Epidermal melanocyte (primary cell): ENCODE results near the gene PGAP6.
A peak's percentile ranks its signal among the peaks of the same experiment; 100 is the strongest.
"Not testable (repeated sequence)": the region's sequence is repeated elsewhere in the genome, so short reads cannot be mapped to it uniquely, and the experiment has no call there.

ENCODE experiments used
- DNase-seq: peaks from one replicate; pipeline ENCODE4 v3.0.0; 2011; ENCODE audit warnings: low spot score; ENCODE audit not compliant: insufficient read length

The PGAP6 gene

DNA sequence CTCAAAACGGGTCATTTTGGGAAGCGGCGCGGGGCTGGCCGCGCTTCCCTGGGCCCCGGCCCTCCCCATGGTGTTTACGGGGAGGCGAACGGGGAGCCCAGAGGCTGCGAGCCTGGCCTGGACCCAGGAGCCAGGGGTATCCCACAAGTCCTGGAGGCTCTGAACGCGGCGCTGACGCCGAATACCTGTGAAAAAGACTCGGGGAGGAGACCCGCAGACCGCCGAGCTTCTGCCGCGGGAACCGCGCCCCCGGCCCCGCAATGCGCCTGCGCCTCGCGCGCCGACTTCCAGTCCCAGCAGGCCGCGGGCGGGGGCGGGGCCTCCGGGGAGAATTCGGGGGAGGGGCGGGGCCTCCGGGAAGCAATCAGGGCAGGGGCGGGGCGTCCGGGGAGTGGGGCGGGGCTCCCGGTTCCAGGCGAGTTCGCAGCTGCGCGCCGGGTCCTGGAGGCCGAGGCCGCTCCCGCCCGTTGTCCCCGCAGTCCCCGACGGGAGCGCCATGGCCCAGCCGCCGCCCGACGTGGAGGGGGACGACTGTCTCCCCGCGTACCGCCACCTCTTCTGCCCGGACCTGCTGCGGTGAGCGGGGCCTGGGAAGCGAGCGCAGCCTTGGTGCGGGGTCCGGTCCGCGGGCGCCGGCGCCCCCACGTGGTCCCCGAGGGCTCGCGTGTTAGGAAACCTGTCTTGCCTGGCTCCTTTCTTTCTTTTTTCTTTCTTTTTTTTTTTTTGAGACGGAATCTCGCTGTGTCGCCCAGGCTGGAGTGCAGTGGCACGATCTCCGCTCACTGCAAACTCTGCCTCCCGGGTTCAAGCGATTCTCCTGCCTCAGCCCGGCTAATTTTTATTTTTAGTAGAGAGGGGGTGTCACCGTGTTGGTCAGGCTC is 19.9 kb upstream of the PGAP6 start, which contains the start of gene DECR2:
TSS of gene DECR2 (plus strand) at position 418 of the 881 bp plus-strand sequence. CDS start at position 497, 79 bp downstream.
- peak; percentile 92 for DNase-seq

GRCh38 chr16:400061-400591 is 18.3 kb upstream of the PGAP6 start:
- DNase-seq, result no peak

DNA sequence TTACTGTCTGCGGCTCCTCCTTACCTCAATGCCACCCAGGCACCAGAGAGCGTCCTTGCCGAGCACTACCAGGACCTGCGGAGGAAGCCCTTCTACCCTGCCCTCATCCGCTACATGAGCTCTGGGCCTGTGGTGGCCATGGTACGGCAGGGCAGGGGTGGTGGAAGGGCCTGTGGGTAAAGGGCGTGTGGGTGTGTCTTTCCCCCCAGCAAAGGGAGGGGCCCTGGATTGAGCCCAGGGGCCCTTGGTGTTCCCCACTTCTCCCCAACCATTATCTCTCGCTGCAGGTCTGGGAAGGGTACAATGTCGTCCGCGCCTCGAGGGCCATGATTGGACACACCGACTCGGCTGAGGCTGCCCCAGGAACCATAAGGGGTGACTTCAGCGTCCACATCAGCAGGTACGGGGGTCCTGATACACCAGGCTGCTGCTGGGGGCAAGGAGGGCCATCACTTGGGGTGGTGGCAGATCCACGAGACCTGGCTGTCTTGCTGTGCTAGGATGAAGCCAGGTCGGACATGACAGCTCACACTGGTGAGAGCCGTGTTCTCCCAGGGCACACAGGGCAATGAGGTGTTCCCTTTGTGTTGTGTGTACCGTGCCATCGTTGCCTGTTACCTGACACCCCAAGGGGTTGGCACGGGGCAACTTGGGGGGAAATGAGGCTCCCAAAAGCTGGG is 17.7 kb upstream of the PGAP6 start:
- DNase-seq, result no peak

DNA sequence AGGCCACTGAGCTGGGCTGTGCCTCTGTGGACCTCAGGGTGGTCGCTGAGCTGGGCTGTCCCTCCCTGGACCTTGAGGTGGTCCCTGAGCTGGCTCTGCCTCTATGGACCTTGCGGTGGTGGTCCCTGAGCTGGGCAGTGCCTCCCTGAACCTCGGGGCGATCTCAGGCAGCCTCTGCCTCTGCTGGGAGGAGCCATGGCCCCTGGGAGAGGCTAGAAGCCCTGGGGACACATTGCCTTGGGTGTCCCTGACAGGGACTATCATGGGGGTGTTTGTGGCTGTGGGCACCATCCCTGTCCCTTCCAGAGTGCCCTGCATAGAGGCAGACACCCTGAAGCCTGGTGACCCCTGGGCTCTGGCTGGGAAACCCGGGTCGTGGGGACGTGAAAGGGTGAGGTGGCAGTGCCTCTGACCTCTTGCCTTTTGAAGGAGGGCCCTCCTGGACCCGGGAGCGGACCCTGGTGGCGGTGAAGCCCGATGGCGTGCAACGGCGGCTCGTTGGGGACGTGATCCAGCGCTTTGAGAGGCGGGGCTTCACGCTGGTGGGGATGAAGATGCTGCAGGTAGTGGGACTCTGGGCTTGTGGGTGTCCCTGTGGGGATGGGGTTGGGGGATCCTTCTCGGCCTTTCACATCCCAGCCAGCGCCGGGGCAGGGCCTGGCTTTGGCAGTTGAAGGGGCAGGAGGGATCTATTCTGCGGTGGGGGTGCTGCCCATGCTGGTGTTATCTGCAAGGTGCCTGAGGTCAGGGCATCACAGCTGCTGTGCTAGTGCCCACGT is 17.0 kb upstream of the PGAP6 start:
- DNase-seq, result no peak

DNA sequence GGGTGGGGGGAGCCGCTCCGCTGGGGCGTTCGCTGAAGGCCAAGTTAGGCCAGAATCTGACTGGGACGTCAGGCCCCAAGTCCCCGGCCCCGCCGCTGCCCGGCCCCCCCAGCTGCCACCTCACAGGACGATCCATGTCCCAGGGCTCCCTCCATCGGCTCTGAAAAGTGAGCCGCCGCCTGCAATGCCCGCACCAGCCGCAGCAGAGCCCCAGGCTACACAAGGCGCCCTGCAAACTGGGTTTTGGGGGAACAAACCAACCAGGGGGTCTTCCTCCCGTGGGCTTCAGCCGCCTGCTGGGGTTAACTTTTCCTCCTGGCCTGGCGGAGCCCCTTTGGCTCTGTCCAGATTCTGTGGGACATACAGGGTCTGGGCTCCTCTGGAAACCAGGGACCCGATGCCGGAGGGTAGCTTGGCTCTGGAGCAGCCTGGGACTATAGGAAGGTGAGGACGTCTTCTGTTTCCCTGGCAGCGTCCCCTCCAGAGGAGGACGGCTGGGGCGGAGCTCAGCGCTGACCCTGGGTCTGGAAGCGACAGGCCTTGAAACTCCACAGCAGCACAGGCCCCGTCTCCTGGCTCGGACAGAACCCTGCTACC is 16.1 kb upstream of the PGAP6 start:
- DNase-seq, result peak; percentile 73

DNA sequence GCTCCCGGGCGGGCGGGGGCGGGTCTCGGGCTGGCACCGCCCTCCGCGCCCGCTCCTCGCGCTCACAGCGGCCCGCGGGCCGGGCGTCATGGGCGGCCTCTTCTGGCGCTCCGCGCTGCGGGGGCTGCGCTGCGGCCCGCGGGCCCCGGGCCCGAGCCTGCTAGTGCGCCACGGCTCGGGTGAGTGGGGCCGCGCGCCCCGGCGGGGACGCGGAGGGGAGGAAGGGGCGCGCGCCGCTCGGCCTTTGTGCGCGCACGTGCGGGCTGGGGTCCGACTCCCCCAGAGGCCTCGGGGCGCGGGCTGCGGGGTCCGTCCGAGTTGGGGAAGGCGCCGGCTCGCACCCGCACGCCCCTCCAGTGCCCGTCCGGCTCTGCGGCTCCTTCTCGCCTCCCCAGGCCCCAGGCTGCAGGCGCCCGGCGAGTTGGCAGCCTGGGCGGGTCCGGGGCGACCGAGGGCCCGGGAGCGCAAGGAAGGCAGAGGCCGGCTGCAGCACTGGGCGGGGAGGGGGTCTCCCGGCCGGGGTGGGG is 15.4 kb upstream of the PGAP6 start, which contains the start of gene NME4:
TSS of gene NME4 (plus strand) at position 65 of the 527 bp plus-strand sequence. CDS start at position 89, 24 bp downstream.
- no peak for DNase-seq

DNA sequence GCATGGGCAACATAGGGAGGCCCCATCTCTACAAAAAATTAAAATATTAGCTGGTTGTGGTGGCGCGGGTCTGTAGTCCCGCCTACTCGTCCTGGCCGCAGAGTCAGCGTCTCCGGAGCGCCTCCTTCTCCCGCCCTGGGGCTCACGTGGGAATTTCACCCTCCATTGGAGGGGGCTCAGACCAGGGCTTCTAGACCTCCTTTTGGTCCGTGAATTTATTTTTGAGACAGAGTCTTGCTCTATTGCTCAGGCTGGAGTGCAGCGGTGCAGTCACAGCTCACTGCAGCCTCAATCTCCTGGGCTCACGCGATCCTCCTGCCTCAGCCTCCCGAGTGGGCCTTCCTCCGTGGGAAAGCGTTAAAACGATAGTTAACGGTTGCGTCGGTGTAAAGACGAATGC is 14.8 kb upstream of the PGAP6 start:
- peak; percentile 82 for DNase-seq

DNA sequence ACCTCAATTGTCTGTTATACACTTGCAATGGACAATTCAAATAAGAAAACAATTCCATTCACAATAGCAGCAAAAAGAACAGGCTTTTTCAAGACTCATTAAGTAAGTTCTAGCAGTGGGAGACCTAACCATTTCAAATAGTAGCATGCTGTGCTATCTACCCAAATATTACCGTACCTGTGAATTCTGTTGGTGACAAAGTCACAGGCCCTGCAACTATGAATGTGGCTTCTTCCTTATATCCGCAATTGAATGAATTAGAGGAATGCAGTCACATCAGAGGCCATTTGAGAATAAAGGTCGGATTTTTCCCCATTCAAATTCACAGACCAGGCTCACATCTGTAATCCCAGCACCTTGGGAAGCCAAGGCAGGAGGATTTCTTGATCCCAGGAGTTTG is 14.4 kb upstream of the PGAP6 start:
- no peak for DNase-seq

GRCh38 chr16:392450-393030 is 10.8 kb upstream of the PGAP6 start:
- no peak for DNase-seq

DNA sequence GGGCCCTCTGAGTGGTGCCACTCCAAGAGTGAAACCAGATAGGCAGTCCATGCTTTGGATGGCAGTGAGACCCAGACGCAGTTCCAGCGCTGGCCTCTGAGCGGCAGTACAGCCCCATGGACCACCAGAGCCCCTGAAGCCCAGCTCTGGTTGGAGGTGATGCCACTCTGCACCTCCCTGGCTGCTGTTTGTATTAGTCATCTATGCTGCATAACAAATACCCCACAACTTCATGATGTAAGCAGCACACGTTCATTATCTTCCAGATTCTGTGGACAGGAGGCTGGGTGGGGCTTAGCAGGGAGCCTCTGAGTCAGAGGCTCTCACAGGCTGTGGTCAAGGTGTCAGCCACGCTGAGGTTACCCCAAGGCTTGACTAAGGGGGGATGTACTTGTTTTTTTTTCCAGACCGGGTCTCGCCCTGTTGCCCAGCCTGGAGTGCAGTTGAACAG is 10.1 kb upstream of the PGAP6 start:
- DNase-seq, result no peak

DNA sequence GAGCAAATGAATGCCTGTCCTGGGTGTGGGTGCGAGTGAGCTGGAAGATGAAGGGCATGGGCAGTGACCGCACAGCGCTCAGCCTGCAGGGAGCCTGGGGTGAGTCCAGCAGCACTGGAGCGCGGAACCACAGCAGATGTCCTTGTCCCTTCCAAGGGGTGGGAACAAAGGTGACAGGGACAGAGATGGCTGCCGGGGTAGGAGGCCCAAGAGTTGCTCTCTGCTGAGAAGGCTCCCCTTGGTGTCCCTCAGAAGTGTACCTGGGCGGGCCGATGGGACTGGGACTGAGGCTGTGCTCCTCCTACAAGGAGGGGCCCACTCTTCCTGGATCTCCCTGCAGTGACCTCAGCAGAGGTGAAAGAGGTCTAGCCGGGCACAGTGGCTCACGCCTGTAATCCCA is 7.6 kb upstream of the PGAP6 start:
- no peak for DNase-seq

DNA sequence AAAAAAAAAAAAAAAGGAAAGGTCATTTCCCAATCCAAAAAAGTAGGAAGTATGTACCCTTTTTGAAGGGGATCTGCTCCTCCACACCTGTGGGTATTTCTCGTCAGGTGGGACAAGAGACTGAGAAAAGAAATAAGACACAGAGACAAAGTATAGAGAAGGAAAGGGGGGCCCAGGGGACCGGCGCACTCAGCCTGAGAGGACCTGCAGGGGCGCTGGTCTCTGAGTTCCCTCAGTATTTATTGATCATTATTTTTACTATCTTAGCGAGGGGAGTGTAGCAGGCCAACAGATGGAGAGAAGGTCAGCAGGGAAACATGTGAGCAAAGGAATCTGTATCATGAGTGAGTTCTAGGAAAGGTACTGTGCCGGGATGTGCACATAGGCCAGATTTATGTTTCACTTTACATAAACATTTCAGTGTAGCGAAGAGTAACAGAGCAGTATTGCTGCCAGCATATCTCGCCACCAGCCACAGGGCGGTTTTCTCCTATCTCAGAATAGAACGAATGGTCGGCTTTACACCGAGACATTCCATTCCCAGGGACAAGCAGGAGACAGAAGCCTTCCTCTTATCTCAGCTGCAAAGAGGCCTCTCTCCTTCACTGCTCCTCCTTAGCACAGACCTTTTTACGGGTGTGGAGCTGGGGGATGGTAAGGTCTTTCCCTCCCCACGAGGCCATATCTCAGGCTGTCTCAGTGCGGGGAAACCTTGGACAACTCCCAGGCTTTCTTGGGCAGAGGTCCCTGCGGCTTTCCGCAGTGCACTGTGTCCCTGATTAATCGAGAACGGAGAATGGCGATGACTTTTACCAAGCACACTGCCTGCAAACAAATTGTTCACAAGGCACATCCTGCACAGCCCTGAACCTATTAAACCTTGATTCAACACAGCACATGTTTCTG is 6.2 kb upstream of the PGAP6 start:
- DNase-seq, result not testable (repeated sequence)

DNA sequence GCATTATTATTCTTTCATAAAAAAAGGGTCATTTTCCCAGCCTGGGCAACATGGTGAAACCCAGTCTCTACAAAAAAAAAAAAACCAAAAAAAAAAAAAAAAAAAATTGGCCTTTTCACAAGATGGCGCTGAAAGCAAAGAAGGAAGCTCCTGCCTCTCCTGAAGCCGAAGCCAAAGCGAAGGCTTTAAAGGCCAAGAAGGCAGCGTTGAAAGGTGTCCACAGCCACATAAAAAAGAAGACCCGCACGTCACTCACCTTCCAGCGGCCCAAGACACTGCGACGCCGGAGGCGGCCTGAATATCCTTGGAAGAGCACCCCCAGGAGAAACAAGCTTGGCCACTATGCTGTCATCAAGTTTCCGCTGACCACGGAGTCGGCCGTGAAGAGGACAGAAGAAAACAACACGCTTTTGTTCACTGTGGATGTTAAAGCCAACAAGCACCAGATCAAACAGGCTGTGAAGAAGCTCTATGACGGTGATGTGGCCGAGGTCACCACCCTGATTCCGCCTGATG is 4.9 kb upstream of the PGAP6 start:
- DNase-seq, result no peak

- peak; percentile 20 for DNase-seq
Observed at GRCh38 chr16:383326-384051, 1.7 kb upstream of the PGAP6 start.

- DNase-seq, result peak; percentile 29
Observed at GRCh38 chr16:381012-381788, 578 bp downstream of the PGAP6 start.

DNA sequence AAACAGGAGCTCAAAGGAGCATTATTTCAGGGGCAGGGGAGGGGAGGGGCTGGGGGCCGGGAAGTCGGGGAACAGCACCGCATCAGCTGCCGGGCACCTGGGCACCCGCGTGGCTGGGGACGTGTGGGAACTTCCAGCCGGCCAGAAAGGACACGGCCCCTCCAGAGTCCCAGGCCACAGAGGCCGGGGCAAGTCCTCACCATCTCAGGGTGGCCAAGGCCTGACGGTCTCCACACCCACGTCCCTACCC is 1.1 kb downstream of the PGAP6 start:
- no peak for DNase-seq

DNA sequence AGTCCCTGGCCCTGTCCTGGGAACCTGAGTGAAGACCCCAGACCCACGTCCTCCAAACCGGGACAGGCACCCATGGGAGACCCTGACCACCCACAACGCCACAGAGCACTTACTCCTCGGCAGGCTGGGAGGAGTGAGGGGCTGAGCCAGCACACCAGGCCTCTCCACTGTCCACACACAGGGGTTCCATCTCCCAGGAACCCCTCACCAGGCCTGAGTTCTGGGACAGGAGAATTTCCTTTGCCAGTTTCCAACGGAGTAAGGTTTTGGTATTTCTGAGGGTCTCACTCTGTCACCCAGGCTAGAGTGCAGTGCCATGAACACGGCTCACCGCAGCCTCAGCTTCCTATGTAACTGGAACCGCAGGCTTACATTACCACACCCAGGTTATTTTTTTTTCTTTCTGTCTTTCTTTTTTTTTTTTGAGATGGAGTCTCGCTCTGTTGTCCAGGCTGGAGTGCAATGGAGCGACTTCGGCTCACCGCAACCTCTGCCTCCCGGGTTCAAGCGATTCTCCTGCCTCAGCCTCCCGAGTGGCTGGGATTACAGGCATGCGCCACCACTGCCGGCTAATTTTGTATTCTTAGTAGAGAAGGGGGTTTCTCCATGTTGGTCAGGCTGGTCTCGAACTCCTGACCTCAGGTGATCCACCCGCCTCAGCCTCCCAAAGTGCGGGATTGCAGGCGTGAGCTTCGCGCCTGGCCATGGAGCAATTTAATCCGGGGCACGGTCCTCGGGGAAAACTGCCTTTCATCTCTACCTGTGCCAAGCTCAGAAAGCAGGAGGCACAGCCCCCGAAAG is 1.6 kb downstream of the PGAP6 start:
- peak; percentile 12 for DNase-seq
